Measurements from ENCODE around the gene ASAP3. TPM values are rescaled to one million over a fixed set of nuclear protein-coding genes. Genes with fewer than 3 reads are reported as not detected.

The ASAP3 gene
- total RNA-seq, 1 experiment from 2014 or later: 17.6 TPM

- Histone ChIP-seq H3K36me3 (ENCODE audit: low read depth) (no peaks in the 10 kb centered on the region), H3K27me3 (ENCODE audit: insufficient read depth, low read depth) (no peaks in the 10 kb centered on the region), H3K4me3 (no peak overlapping the region), H3K9me2 (ENCODE audit: insufficient read depth) (no peaks in the 10 kb centered on the region), H3K4me2 (no peak overlapping the region), H3K27ac (no peak overlapping the region), H3K9me3 (ENCODE audit: insufficient read depth, low read depth) (no peaks in the 10 kb centered on the region), H3K79me2 (ENCODE audit: low read depth) (no peaks in the 10 kb centered on the region), H2AFZ (no peak overlapping the region), H3F3A (ENCODE audit: insufficient read depth, low read depth) (peaks cover 19% of the 10 kb centered on the region), H3K4me1 (replicated peaks; ENCODE audit: insufficient read depth) (peaks cover 36% of the 10 kb centered on the region), H4K20me1 (ENCODE audit: insufficient read depth) (no peaks in the 10 kb centered on the region)
- ChIA-PET CTCF (no interaction called here), POLR2A (ENCODE audit: unreplicated experiment) (interaction anchor here (0.5 kb wide), 1 partner anchor 492 kb away, joined by 4 read pairs; no protein-coding TSS in a partner anchor)
- no peak for DNase-seq
- intact Hi-C loops (cut with micrococcal nuclease; ENCODE audit: unreplicated experiment): no loop called here
- BruUV-seq (replicated peaks): no TSS peak
- TF ChIP-seq CTCF (conservative IDR thresholded peaks at IDR 0.05) (no peak), EZH2 (IDR thresholded peaks at IDR 0.05; ENCODE audit: low read depth) (no peak)
Measured at GRCh38 chr1:23472351-23473036, 11.5 kb downstream of the ASAP3 start.

GRCh38 chr1:23471473-23472075 is 12.4 kb downstream of the ASAP3 start:
- BruUV-seq (replicated peaks): no TSS peak
- no peaks in the 10 kb centered on the region for H3K36me3 ChIP-seq (ENCODE audit: low read depth)
- H3K9me3 ChIP-seq (ENCODE audit: insufficient read depth, low read depth): no peaks in the 10 kb centered on the region
- no peaks in the 10 kb centered on the region for H3K79me2 ChIP-seq (ENCODE audit: low read depth)
- ChIA-PET CTCF (no interaction called here), POLR2A (ENCODE audit: unreplicated experiment) (no interaction called here)
- DNase-seq: no peak
- H3F3A ChIP-seq (ENCODE audit: insufficient read depth, low read depth): peaks cover 11% of the 10 kb centered on the region; the same call in 1 of the 2 replicates
- TF ChIP-seq EZH2 (IDR thresholded peaks at IDR 0.05; ENCODE audit: low read depth) (no peak), CTCF (conservative IDR thresholded peaks at IDR 0.05) (no peak)
- no peaks in the 10 kb centered on the region for H3K27me3 ChIP-seq (ENCODE audit: insufficient read depth, low read depth)
- no peak overlapping the region for H3K27ac ChIP-seq
- H2AFZ ChIP-seq: no peak overlapping the region
- intact Hi-C loops (cut with micrococcal nuclease; ENCODE audit: unreplicated experiment): no loop called here
- H3K4me1 ChIP-seq (replicated peaks; ENCODE audit: insufficient read depth): peaks cover 29% of the 10 kb centered on the region
- H3K4me2 ChIP-seq: no peak overlapping the region
- no peak overlapping the region for H3K4me3 ChIP-seq
- no peaks in the 10 kb centered on the region for H3K9me2 ChIP-seq (ENCODE audit: insufficient read depth)
- H4K20me1 ChIP-seq (ENCODE audit: insufficient read depth): no peaks in the 10 kb centered on the region

GRCh38 chr1:23470282-23471070 is 13.5 kb downstream of the ASAP3 start:
- TF ChIP-seq CTCF (conservative IDR thresholded peaks at IDR 0.05) (no peak), EZH2 (IDR thresholded peaks at IDR 0.05; ENCODE audit: low read depth) (no peak)
- Histone ChIP-seq H4K20me1 (ENCODE audit: insufficient read depth) (no peaks in the 10 kb centered on the region), H3K4me3 (no peak overlapping the region), H3K79me2 (ENCODE audit: low read depth) (no peaks in the 10 kb centered on the region), H2AFZ (no peak overlapping the region), H3K36me3 (ENCODE audit: low read depth) (no peaks in the 10 kb centered on the region), H3K9me2 (ENCODE audit: insufficient read depth) (no peaks in the 10 kb centered on the region), H3K27me3 (ENCODE audit: insufficient read depth, low read depth) (no peaks in the 10 kb centered on the region), H3K4me2 (no peak overlapping the region), H3F3A (ENCODE audit: insufficient read depth, low read depth) (peaks cover 8% of the 10 kb centered on the region; the same call in 1 of the 2 replicates), H3K4me1 (replicated peaks; ENCODE audit: insufficient read depth) (peaks cover 21% of the 10 kb centered on the region), H3K27ac (no peak overlapping the region), H3K9me3 (ENCODE audit: insufficient read depth, low read depth) (no peaks in the 10 kb centered on the region)
- no TSS peak for BruUV-seq (replicated peaks)
- CTCF ChIA-PET: no interaction called here
- POLR2A ChIA-PET (ENCODE audit: unreplicated experiment): no interaction called here
- intact Hi-C loops (cut with micrococcal nuclease; ENCODE audit: unreplicated experiment): no loop called here
- peak in 1 of 2 experiments; percentile 19 for DNase-seq
